Measurements from ENCODE around the gene GPR160.

Gene GPR160

DNA sequence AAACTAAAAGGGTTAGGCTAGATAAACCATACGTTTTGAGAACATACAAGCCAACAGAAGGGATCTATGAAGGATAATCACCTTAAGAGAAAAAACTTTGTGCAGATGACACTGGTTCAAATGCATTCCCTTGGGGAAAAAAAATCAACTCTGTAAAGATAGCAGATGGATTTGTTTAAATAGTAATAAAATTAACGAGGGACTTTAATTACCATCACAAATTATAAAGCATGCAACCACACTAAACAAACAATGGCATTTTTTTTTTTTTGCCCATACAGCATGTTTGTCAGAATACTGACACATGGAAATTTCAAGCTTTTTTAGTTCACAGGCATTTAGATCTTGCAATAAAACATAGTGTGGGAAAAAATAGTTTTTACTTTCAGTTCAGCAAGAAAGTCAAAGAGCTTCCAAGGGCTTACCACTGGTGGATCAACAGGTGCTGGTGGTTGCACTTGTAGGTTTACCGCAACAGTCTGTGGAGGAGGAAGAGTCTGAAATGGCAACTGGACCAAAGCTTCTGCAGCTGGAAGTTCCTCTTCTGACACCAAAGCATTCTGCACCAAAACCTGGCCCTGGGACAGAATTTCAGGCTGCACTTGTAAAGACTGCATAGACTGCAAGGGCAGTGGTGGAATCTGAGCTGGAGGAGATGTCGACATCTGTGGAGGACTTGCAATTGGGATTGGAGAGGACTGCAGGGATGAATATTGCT is 90.6 kb downstream of the GPR160 start:
- no peak for DNase-seq

DNA sequence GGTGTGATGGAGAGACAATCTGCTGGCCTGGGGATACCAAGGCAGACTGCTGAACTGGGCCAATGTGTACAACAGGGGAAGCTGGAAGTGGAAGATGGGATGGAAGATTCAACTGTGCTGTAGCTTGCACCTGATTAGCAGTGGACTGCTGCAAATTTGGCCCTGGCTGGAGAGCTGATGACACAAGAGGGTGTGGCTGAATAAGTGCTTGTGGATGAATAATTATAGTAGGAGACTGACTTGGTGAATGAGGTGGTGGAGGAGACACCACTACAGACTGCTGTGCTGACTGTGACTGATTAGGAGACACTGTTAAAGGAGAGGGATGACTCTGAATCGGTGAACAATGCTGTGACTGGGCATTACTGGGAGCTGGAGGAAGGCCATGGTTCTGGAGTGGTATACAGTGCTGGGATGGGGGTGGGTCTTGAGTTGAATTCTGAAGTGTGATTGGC is 91.2 kb downstream of the GPR160 start:
- DNase-seq = no peak

- DNase-seq = no peak
These were observed 92.7 kb downstream of the GPR160 start for GRCh38 chr3:170130532-170130931.

DNA sequence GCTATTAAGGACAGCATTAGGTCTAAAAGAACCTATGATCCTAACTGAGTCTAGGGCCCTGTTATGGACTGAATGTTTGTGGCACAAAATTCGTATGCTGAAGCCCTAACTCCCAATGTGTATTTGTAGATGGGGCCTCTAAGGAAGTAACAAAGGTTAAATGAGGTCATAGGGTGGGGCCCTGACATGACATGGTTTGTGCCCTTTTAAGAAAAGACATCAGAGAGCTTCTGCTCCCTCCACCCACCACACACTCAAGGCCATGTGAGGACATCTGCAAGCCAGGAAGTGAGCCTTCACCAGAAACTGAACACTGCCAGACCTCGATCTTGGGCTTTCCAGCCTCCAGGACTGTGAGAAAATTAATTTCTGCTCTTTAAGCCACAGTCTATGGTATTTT is 94.5 kb downstream of the GPR160 start:
- DNase-seq = no peak
